OCI-LY1 (cell line): ENCODE data around the gene RALGPS1.

Source experiments
- H2AFZ ChIP-seq: fragments of 200-600 bp; sonication (generic), shearing (Covaris generic); 2 replicates; pipeline ENCODE4 v1.6.0; 2014; ENCODE audit warnings: antibody characterized with exemption, mild to moderate bottlenecking, low read length
- H3F3A ChIP-seq: fragments of 200-600 bp; sonication (generic), shearing (Covaris generic); 2 replicates; pipeline ENCODE4 v1.6.0; 2014; ENCODE audit warnings: mild to moderate bottlenecking, antibody characterized with exemption, low read length, moderate library complexity; ENCODE audit not compliant: insufficient read depth
- H3K27ac ChIP-seq: fragments of 200-600 bp; sonication (generic); 2 replicates; pipeline ENCODE4 v1.5.1; 2014; ENCODE audit warnings: low read length, mixed run types, mild to moderate bottlenecking, low read depth; ENCODE audit not compliant: poor library complexity, severe bottlenecking
- H3K27me3 ChIP-seq: fragments of 200-600 bp; sonication (generic); 2 replicates; pipeline ENCODE4 v1.6.0; 2014; ENCODE audit warnings: antibody characterized with exemption, mild to moderate bottlenecking, low read length, moderate library complexity; ENCODE audit not compliant: insufficient read depth
- H3K36me3 ChIP-seq: fragments of 200-600 bp; sonication (generic); 2 replicates; pipeline ENCODE4 v1.6.1; 2014; ENCODE audit warnings: mild to moderate bottlenecking, antibody characterized with exemption, low read length, moderate library complexity, mixed read lengths; ENCODE audit not compliant: insufficient read depth
- H3K4me1 ChIP-seq: fragments of 200-600 bp; sonication (generic); 2 replicates; pipeline ENCODE4 v1.5.1; 2014; ENCODE audit warnings: mild to moderate bottlenecking, low read length, moderate library complexity; ENCODE audit not compliant: insufficient read depth, severe bottlenecking
- H3K4me2 ChIP-seq: fragments of 200-600 bp; sonication (generic), shearing (Covaris generic); 2 replicates; pipeline ENCODE4 v1.6.1; 2014; ENCODE audit warnings: low read length
- H3K4me3 ChIP-seq: fragments of 200-600 bp; sonication (generic); 2 replicates; pipeline ENCODE4 v1.5.1; 2014; ENCODE audit warnings: low read length, low read depth, mild to moderate bottlenecking, mixed read lengths; ENCODE audit not compliant: poor library complexity, severe bottlenecking
- H3K79me2 ChIP-seq: fragments of 200-600 bp; shearing (Covaris generic); 2 replicates; pipeline ENCODE4 v1.6.1; 2016; ENCODE audit warnings: mixed run types, low read length, mixed read lengths; ENCODE audit not compliant: insufficient read depth
- H3K9ac ChIP-seq: fragments of 200-600 bp; sonication (generic), shearing (Covaris generic); 2 replicates; pipeline ENCODE4 v1.6.1; 2014; ENCODE audit warnings: mild to moderate bottlenecking, low read length, mixed read lengths
- H3K9me2 ChIP-seq: fragments of 200-600 bp; sonication (generic), shearing (Covaris generic); 2 replicates; pipeline ENCODE4 v1.6.1; 2014; ENCODE audit warnings: low read depth, mild to moderate bottlenecking, low read length, mixed read lengths
- H3K9me3 ChIP-seq: fragments of 200-600 bp; shearing (Covaris generic); 2 replicates; pipeline ENCODE4 v1.6.1; 2014; ENCODE audit warnings: low read length, mixed read lengths
- H4K20me1 ChIP-seq: fragments of 200-600 bp; sonication (generic), shearing (Covaris generic); 2 replicates; pipeline ENCODE4 v1.6.0; 2016; ENCODE audit warnings: mild to moderate bottlenecking, low read length; ENCODE audit not compliant: insufficient read depth
- CTCF ChIP-seq: fragments of 200-600 bp; sonication (generic), shearing (Covaris generic); IDR thresholded peaks from 2 replicates; pipeline ENCODE4 v1.5.1; 2017; ENCODE audit warnings: mild to moderate bottlenecking, antibody characterized with exemption, low read length, moderate library complexity, mixed read lengths
- EZH2 ChIP-seq: fragments of 200-600 bp; sonication (generic), shearing (Covaris generic); IDR thresholded peaks from 2 replicates; pipeline ENCODE4 v1.8.0; 2017; ENCODE audit warnings: borderline replicate concordance, mixed run types, mild to moderate bottlenecking, antibody characterized with exemption, low read length, moderate library complexity, mixed read lengths

RALGPS1 gene

GRCh38 chr9:126937444-126937843 is 22.9 kb downstream of the RALGPS1 start:
- Histone ChIP-seq H2AFZ (no peak overlapping the region), H3K4me1 (no peaks in the 10 kb centered on the region), H3K27ac (no peak overlapping the region), H3K4me3 (no peak overlapping the region), H3K9me2 (no peaks in the 10 kb centered on the region), H3K9me3 (no peaks in the 10 kb centered on the region), H3K79me2 (no peaks in the 10 kb centered on the region), H3K27me3 (no peaks in the 10 kb centered on the region), H3K36me3 (no peaks in the 10 kb centered on the region), H4K20me1 (no peaks in the 10 kb centered on the region), H3K9ac (no peak overlapping the region), H3K4me2 (no peak overlapping the region), H3F3A (no peaks in the 10 kb centered on the region)
- TF ChIP-seq EZH2 (no peak), CTCF (no peak)

- H3K9ac ChIP-seq = no peak overlapping the region
- no peaks in the 10 kb centered on the region for H3F3A ChIP-seq
- H2AFZ ChIP-seq = no peak overlapping the region
- H3K9me3 ChIP-seq = no peaks in the 10 kb centered on the region
- H3K4me2 ChIP-seq = no peak overlapping the region
- H3K27me3 ChIP-seq = no peaks in the 10 kb centered on the region
- no peak overlapping the region for H3K4me3 ChIP-seq
- H3K4me1 ChIP-seq = no peaks in the 10 kb centered on the region
- no peaks in the 10 kb centered on the region for H4K20me1 ChIP-seq
- no peaks in the 10 kb centered on the region for H3K36me3 ChIP-seq
- no peaks in the 10 kb centered on the region for H3K9me2 ChIP-seq
- no peaks in the 10 kb centered on the region for H3K79me2 ChIP-seq
- TF ChIP-seq EZH2 (no peak), CTCF (no peak)
- H3K27ac ChIP-seq = no peak overlapping the region
Measured at GRCh38 chr9:126938327-126938726, 23.7 kb downstream of the RALGPS1 start.

GRCh38 chr9:126939821-126940221 is 25.2 kb downstream of the RALGPS1 start:
- H3K79me2 ChIP-seq = no peaks in the 10 kb centered on the region
- no peak overlapping the region for H3K27ac ChIP-seq
- H3K9ac ChIP-seq = no peak overlapping the region
- H3K27me3 ChIP-seq = no peaks in the 10 kb centered on the region
- H3K36me3 ChIP-seq = no peaks in the 10 kb centered on the region
- H2AFZ ChIP-seq = no peak overlapping the region
- H3K4me3 ChIP-seq = no peak overlapping the region
- H3K4me1 ChIP-seq = no peaks in the 10 kb centered on the region
- no peaks in the 10 kb centered on the region for H3F3A ChIP-seq
- H4K20me1 ChIP-seq = no peaks in the 10 kb centered on the region
- no peak overlapping the region for H3K4me2 ChIP-seq
- H3K9me3 ChIP-seq = no peaks in the 10 kb centered on the region
- no peak for TF ChIP-seq CTCF
- no peak for TF ChIP-seq EZH2
- no peaks in the 10 kb centered on the region for H3K9me2 ChIP-seq
